IPS DF 4.7 (cell line): ENCODE data around the gene SLC39A6.

Experiments
- DNase-seq: peaks from one replicate; pipeline ENCODE4 v3.0.0-alpha.2; 2013; ENCODE audit warnings: low spot score; ENCODE audit errors: extremely low read depth

Gene SLC39A6

DNA sequence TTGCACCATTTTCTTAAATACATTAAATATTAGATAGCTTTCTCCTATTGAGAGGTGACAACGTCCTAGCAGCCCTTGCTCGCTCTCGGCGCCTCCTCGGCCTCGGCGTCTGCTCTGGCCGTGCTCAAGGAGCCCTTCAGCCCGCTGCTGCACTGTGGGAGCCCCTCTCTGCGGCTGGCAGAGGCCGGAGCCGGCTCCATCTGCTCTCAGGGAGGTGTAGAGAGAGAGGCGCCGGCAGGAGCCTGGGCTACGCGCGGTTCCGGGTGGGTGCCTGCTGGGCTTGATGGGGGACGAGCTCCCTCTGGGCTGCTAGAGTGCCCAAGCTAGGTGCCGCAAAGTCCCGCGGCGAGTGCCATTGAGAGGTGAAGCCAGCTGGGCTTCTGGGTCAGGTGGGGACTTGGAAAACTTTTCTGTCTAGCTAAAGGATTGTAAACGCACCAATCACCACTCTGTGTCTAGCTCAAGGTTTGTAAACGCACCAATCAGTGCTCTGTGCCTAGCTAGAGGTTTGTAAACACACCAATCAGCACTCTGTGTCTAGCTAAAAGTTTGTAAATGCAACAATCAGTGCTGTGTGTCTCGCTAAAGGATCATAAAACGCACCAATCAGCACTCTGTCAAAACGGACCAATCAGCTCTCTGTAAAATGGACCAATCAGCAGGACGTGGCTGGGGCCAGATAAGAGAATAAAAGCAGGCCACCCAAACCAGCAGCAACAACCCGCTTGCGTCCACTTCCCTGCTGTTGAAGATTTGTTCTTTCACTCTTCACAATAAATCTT lies 64.9 kb downstream of the SLC39A6 start:
- no peak for DNase-seq

DNA sequence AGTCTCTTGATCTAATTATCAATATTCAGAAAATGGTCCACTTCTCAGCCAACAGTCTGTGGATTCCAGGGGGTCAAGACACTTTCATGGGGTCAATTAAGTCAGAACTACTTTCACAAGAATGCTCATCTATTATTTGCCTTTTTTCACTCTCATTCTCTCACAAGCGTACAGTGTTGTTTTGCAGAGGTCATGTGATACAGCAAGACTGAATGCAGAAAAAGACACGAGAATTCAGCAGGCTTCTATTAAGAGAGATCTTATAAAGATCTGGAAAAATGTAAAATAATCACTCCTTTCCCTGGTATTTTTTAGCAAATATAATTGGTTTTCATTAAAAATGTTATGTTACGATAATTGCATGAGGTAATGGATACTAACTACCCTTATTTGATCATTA lies 70.5 kb downstream of the SLC39A6 start:
- no peak for DNase-seq
